ENCODE measurements around the gene TINAGL1. TPM values are rescaled to one million over a fixed set of nuclear protein-coding genes. Genes with fewer than 3 reads are reported as not detected.

The TINAGL1 gene
- total RNA-seq, 2 experiments from 2014 or later: not detected

DNA sequence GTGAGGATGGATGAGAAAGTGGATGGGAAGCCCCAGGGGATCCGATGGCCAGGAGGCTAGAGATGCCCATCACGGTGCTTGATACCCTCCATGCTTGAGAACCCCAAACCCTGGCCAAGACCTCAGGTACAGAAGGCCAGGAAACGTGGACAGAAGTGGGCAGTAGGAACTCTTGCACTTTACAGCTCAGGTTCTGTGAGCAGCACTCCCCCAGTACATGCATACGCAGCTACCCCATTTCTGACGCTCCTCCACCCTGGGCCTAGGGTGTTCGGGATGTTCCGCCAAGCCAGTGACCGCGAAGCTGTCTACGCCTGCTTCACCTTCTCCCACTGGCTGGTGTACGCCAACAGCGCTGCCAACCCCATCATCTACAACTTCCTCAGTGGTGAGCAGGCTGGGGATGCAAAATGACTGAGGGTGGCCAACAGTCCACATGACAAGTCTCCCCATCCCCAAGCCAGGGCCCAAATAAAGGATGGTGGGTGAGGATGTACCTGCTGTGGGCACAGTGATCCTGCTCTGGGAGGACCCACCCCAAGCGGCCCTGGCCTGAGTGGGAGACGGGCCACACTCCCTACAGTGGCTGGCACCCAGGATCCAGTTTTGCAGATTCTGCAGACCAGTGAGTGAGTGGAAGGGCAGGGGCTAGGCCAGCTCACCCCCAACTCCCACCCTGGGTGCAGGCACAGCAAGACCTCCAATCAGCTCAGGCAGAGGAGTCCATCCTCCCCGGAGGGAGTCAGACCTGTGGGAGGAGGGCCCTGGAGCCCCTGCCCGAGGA is 48.6 kb downstream of the TINAGL1 start:
- Mint-ChIP-seq H3K36me3 (ENCODE audit: low read depth) (peaks cover 10% of the 10 kb centered on the region), H3K27me3 (no peaks in the 10 kb centered on the region), H3K9me3 (no peaks in the 10 kb centered on the region), H3K4me3 (no peak overlapping the region), H3K4me1 (peaks cover 10% of the 10 kb centered on the region), H3K27ac (no peak overlapping the region)
- no peak for DNase-seq
- ChIA-PET CTCF (interaction anchor here (0.8 kb wide), 1 partner anchor 8 kb away, joined by 3 read pairs; no protein-coding TSS in a partner anchor), POLR2A (no interaction called here)

DNA sequence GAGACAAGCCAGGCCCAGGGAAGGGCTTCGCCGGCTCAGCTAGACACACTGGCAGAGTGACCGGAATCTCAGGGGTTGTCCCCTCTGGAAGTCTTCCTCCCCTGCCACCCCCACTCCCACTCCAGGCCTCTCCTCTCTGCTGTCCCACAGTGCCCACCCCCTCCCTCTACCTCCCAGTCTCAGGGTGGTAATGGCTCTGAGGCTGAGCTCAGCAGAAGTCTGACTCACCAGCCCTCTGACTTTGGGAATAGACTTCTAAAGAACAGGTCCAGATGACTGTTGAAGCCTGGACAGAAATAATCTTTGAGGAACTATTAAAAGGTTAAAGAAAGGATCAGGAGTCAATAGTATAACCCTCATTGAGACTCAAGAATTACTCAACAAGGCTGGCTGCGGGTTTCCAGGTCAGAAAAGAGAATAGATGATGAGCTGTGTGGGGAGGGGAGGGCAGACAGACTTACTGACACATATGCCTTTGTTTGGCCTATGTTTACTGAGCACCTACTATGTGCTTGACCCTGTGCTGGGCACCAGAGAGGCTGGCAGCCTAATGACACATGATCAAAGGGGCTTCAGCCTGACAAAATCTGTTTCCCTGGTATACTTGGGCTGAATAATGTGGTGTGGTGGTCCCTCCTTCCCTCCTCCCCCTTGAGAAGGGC is 49.4 kb downstream of the TINAGL1 start:
- Mint-ChIP-seq H3K27ac (no peak overlapping the region), H3K9me3 (no peaks in the 10 kb centered on the region), H3K36me3 (ENCODE audit: low read depth) (peaks cover 10% of the 10 kb centered on the region), H3K27me3 (no peaks in the 10 kb centered on the region), H3K4me3 (no peak overlapping the region), H3K4me1 (peaks cover 10% of the 10 kb centered on the region)
- CTCF ChIA-PET: interaction anchor here (0.6 to 2.6 kb wide), 2 partner anchors 12 to 992 kb away, joined by 4 to 12 read pairs; no protein-coding TSS in a partner anchor
- DNase-seq: no peak
- POLR2A ChIA-PET: interaction anchor here (0.6 kb wide), 1 partner anchor 15 kb away, joined by 7 read pairs; no protein-coding TSS in a partner anchor

GRCh38 chr1:31626223-31627207 is 50.2 kb downstream of the TINAGL1 start:
- no peaks in the 10 kb centered on the region for H3K27me3 Mint-ChIP-seq
- ChIA-PET POLR2A (interaction anchor here (0.6 kb wide), 1 partner anchor 14 kb away, joined by 7 read pairs; no protein-coding TSS in a partner anchor), CTCF (interaction anchor here (0.6 to 2.6 kb wide), 2 partner anchors 12 to 991 kb away, joined by 4 to 12 read pairs; no protein-coding TSS in a partner anchor)
- peaks cover 10% of the 10 kb centered on the region for H3K36me3 Mint-ChIP-seq (ENCODE audit: low read depth)
- H3K27ac Mint-ChIP-seq: no peak overlapping the region
- DNase-seq: no peak
- H3K4me1 Mint-ChIP-seq: peaks cover 10% of the 10 kb centered on the region
- no peaks in the 10 kb centered on the region for H3K9me3 Mint-ChIP-seq
- H3K4me3 Mint-ChIP-seq: no peak overlapping the region

- no peak for DNase-seq
- ChIA-PET POLR2A (no interaction called here), CTCF (interaction anchor here (2.6 kb wide), 1 partner anchor 11 kb away, joined by 12 read pairs; no protein-coding TSS in a partner anchor)
- no peaks in the 10 kb centered on the region for H3K27me3 Mint-ChIP-seq
- H3K36me3 Mint-ChIP-seq (ENCODE audit: low read depth): peaks cover 12% of the 10 kb centered on the region
- no peak overlapping the region for H3K27ac Mint-ChIP-seq
- peaks cover 10% of the 10 kb centered on the region for H3K4me1 Mint-ChIP-seq
- no peaks in the 10 kb centered on the region for H3K9me3 Mint-ChIP-seq
- no peak overlapping the region for H3K4me3 Mint-ChIP-seq
These were observed 51.1 kb downstream of the TINAGL1 start for GRCh38 chr1:31627301-31627929.

DNA sequence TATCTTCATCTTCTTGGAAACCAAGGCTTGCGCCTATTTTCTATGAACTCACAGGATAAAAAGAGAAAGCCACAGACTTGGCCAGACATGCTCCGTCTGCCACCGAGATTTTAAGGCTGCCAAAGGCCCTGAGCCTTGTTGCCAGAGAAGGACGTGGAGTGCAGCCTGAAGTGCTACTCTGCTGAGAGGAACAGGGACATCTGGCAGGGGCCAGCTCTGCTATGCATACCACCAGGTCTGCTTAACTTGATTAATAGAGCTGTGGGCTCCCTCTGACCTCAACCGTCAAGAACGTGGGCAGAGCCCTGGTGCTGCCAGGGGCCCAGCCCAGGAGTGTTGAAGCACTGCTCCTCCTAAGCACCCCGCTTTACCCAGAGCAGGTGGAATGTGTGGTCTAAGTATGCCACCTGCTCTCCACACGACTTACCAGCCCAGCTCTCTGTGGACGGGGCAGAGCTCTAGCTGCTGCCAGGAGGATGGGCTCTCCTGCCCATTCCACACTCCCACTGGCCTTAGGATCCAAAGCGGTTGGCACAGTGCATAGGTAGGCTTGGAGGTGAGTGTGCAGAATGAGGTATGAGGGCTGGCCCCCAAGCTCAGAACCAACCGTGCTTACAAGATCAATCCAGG is 51.7 kb downstream of the TINAGL1 start:
- Mint-ChIP-seq H3K9me3 (no peaks in the 10 kb centered on the region), H3K36me3 (ENCODE audit: low read depth) (peaks cover 17% of the 10 kb centered on the region), H3K27me3 (no peaks in the 10 kb centered on the region), H3K27ac (no peak overlapping the region), H3K4me1 (peaks cover 10% of the 10 kb centered on the region), H3K4me3 (no peak overlapping the region)
- ChIA-PET CTCF (interaction anchor here (2.6 kb wide), 1 partner anchor 10 kb away, joined by 12 read pairs; no protein-coding TSS in a partner anchor), POLR2A (no interaction called here)
- no peak for DNase-seq

GRCh38 chr1:31628931-31629556 is 52.7 kb downstream of the TINAGL1 start:
- DNase-seq: no peak
- POLR2A ChIA-PET: no interaction called here
- Mint-ChIP-seq H3K27ac (no peak overlapping the region), H3K4me3 (no peak overlapping the region), H3K4me1 (peaks cover 6% of the 10 kb centered on the region), H3K27me3 (no peaks in the 10 kb centered on the region), H3K9me3 (no peaks in the 10 kb centered on the region), H3K36me3 (ENCODE audit: low read depth) (peaks cover 16% of the 10 kb centered on the region)
- CTCF ChIA-PET: interaction anchor here (1.0 to 1.8 kb wide), 4 partner anchors 10 to 160 kb away, joined by 3 to 5 read pairs (median 4); no protein-coding TSS in a partner anchor

DNA sequence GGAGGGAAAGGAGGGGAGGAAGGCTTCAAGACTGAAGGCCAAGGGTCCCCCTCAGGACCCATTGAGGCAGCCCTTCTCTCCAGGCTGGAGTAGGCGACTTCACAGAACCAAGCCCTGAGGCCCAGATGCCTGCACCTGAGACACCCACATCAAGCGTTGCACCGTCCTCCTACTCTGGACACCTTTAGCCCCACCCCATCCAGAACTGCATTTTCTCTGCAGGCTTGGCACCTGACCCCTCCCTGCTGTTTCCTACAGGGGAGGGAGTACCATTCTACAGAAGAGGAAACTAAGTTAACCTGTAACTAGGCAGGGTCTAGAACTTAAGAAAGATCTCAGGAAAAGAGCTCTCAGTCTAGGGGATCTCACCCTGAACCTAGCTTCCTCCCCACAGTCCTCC is 56.3 kb downstream of the TINAGL1 start:
- H3K27ac Mint-ChIP-seq: no peak overlapping the region
- ChIA-PET POLR2A (no interaction called here), CTCF (interaction anchor here (1.4 to 1.6 kb wide), 3 partner anchors 8 to 14 kb away, joined by 3 to 6 read pairs (median 4); no protein-coding TSS in a partner anchor)
- no peak for DNase-seq
- no peaks in the 10 kb centered on the region for H3K27me3 Mint-ChIP-seq
- no peak overlapping the region for H3K4me3 Mint-ChIP-seq
- H3K4me1 Mint-ChIP-seq: peaks cover 4% of the 10 kb centered on the region
- H3K36me3 Mint-ChIP-seq (ENCODE audit: low read depth): peaks cover 17% of the 10 kb centered on the region
- H3K9me3 Mint-ChIP-seq: no peaks in the 10 kb centered on the region

GRCh38 chr1:31633117-31633516 is 56.8 kb downstream of the TINAGL1 start:
- Mint-ChIP-seq H3K27me3 (no peaks in the 10 kb centered on the region), H3K4me3 (no peak overlapping the region), H3K27ac (no peak overlapping the region), H3K9me3 (no peaks in the 10 kb centered on the region), H3K36me3 (ENCODE audit: low read depth) (peaks cover 17% of the 10 kb centered on the region), H3K4me1 (peaks cover 7% of the 10 kb centered on the region)
- DNase-seq: peak; percentile 22
- ChIA-PET CTCF (interaction anchor here (1.4 to 1.6 kb wide), 3 partner anchors 9 to 15 kb away, joined by 3 to 6 read pairs (median 4); no protein-coding TSS in a partner anchor), POLR2A (no interaction called here)

Other genes starting within 250 kb of the TINAGL1 start
- not detected for gene FABP3, start 203.4 kb upstream of the TINAGL1 start, total RNA-seq
- under 1 TPM in 1 of 2 experiments, not detected in 1; 0.20 TPM for gene SERINC2, start 163.3 kb upstream of the TINAGL1 start, total RNA-seq
- not detected for gene HCRTR1, start 41.2 kb downstream of the TINAGL1 start, total RNA-seq
- 10 to 100 TPM; 50.4 to 51.6 TPM for gene PEF1, start 68.4 kb downstream of the TINAGL1 start, total RNA-seq
- gene COL16A1, start 127.5 kb downstream of the TINAGL1 start, total RNA-seq: not detected
- gene ADGRB2, start 187.8 kb downstream of the TINAGL1 start, total RNA-seq: under 1 TPM; 0.27 to 0.31 TPM
- under 1 TPM; 0.08 to 0.25 TPM for gene SPOCD1, start 239.5 kb downstream of the TINAGL1 start, total RNA-seq

Measured in activated CD4-positive, alpha-beta T cell treated with anti-CD3 and anti-CD28 coated beads, Interleukin-2, amount 10 ng/mL, durations not matched to agents 7 days and 5 days (primary cell).